HG02588 (cell line): ENCODE data around the gene SPDYE16.
"Not testable (repeated sequence)": the region's sequence is repeated elsewhere in the genome, so short reads cannot be mapped to it uniquely, and the experiment has no call there.

Source experiments
- ATAC-seq: cut with Tn5 transposase; IDR thresholded peaks from one replicate; pipeline ENCODE4 v1.9.1; 2021; ENCODE audit warnings: mild to moderate bottlenecking, moderate library complexity; ENCODE audit not compliant: unreplicated experiment

SPDYE16 gene

GRCh38 chr7:76549855-76550248, 6.8 kb upstream of the SPDYE16 start:
- ATAC-seq = not testable (repeated sequence)

GRCh38 chr7:76549025-76549854, 6.1 kb upstream of the SPDYE16 start:
- peak; percentile 100 for ATAC-seq

- ATAC-seq = not testable (repeated sequence)
These were observed 11.5 kb downstream of the SPDYE16 start for GRCh38 chr7:76531643-76532042.

GRCh38 chr7:76526183-76526582, 16.9 kb downstream of the SPDYE16 start:
- not testable (repeated sequence) for ATAC-seq

- not testable (repeated sequence) for ATAC-seq
These were observed 26.2 kb downstream of the SPDYE16 start for GRCh38 chr7:76516932-76517331.

- ATAC-seq = no peak
These were observed 27.1 kb downstream of the SPDYE16 start for GRCh38 chr7:76515999-76516443.

GRCh38 chr7:76514926-76515771, 27.9 kb downstream of the SPDYE16 start:
- no peak for ATAC-seq

GRCh38 chr7:76513817-76514799, 29.0 kb downstream of the SPDYE16 start:
- ATAC-seq = no peak

GRCh38 chr7:76512941-76513816, 29.9 kb downstream of the SPDYE16 start:
- ATAC-seq = no peak

- not testable (repeated sequence) for ATAC-seq
These were observed 30.9 kb downstream of the SPDYE16 start for GRCh38 chr7:76511911-76512885.

GRCh38 chr7:76511200-76511910, 31.7 kb downstream of the SPDYE16 start:
- ATAC-seq = not testable (repeated sequence)

- ATAC-seq = no peak
These were observed 32.9 kb downstream of the SPDYE16 start, which contains the start of gene UPK3B for GRCh38 chr7:76509931-76510877. Gene UPK3B, plus strand, starts transcription at chr7:76510552. Its CDS starts 101 bp downstream, at chr7:76510653.

- ATAC-seq = no peak
These were observed 35.2 kb downstream of the SPDYE16 start for GRCh38 chr7:76507723-76508406.

- ATAC-seq = not testable (repeated sequence)
These were observed 36.5 kb downstream of the SPDYE16 start for GRCh38 chr7:76506643-76507042.

GRCh38 chr7:76506081-76506440, 37.0 kb downstream of the SPDYE16 start:
- no peak for ATAC-seq
